Activated CD8-positive, alpha-beta memory T cell treated with anti-CD3 and anti-CD28 coated beads for 4 hours (primary cell): Measurements from ENCODE around the gene FGFR2.

Source experiments
- DNase-seq, 2 donors: peaks; one replicate each; pipeline ENCODE4 v3.0.0-alpha.2; 2020; ENCODE audit warnings: low read depth in 2 of 2

Gene FGFR2

GRCh38 chr10:121553511-121554264 lies 44.6 kb downstream of the FGFR2 start:
- no peak for DNase-seq

GRCh38 chr10:121552746-121553145 lies 45.5 kb downstream of the FGFR2 start:
- DNase-seq, result no peak

DNA sequence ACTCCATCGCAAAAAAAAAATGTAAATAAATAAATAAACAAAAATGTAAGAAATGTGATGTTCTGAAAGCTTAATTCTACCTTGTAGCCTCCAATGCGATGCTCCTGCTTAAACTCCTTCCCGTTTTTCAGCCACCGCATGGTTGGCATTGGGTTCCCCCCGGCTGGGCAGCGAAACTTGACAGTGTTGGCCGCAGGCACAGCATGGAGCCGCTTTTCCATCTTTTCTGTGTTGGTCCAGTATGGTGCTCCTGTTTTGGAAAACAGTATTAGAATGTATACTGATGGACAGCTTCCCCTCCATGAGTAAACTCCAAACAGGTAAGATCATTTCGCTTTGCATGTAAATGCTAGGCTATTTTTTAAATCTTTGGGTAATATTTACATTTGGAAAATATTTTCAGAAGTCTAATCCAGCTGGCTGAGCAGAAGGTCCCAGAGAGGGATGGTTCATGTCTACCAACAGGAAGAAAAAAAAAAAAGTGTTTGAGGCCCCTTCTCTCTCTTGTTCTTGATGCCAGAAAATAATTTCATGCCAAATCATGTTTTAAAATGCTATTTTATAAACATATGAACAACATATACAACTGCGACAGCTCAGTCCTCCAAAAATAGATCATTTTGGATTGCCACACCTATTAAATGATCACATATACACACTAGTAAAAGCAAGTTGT lies 46.9 kb downstream of the FGFR2 start:
- DNase-seq, result no peak

DNA sequence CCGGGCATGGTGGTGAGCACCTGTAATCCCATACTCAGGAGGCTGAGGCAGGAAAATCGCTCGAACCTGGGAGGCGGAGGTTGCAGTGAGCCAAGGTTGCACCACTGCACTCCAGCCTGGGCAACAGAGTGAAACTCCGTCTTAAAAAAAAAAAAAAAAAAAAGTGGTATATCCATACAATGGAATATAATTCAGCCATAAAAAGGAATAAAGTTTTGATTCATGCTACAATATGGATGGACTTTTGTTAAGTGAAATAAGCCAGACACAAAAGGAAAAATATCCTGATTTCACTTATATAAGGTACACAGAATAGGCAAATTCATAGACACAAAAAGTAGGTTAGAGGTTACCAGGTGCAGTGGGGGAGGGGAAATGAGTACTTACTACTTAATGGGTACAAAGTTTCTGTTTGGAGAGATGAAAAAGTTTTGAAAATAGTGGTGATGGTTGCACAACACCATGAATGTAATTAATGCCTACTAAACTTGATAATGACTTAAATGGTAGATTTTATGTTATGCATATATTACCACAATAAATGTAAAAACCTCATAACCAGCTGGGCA lies 53.9 kb downstream of the FGFR2 start:
- DNase-seq, result no peak

DNA sequence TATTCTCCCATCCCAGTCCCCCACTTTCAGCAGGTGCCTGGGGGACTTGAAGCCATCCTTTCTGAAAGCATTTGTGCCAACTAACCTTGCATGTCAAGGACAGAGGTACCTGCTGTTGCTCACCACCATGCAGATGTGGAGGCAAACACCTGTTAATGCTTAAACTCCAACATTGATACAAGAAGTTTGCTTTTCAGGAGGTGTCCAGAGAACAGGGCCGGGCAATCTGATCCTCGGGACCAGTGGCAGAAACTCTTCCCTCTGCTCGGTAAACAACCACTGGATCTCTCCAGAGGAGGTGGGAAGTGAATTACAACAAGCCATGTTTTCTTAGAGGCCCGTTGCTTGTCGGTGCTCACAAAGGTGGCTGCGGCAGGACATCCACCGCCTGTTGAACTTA lies 54.7 kb downstream of the FGFR2 start:
- DNase-seq, result no peak

GRCh38 chr10:121541450-121542120 lies 56.7 kb downstream of the FGFR2 start:
- no peak for DNase-seq

- no peak for DNase-seq
Measured at GRCh38 chr10:121540732-121541395, 57.4 kb downstream of the FGFR2 start.

DNA sequence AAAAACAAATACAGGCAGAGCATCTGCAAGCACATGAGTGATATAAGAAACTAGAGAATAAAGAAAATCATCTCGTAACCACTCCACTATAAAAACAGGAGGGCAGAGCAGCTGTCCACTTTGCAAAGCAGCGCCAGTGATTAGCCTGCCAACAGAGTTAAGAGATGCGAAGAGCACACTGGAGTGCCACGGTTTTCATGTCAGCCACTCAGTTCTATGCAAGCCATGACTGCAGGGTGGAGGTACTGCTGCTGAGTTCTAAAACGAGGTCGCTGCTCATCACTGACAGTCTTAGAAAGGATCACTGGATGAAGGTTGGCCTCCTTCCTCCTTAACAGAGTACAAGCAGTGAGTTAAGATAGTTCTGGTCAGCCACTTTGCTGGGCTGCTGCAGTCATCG lies 58.5 kb downstream of the FGFR2 start:
- DNase-seq, result no peak

DNA sequence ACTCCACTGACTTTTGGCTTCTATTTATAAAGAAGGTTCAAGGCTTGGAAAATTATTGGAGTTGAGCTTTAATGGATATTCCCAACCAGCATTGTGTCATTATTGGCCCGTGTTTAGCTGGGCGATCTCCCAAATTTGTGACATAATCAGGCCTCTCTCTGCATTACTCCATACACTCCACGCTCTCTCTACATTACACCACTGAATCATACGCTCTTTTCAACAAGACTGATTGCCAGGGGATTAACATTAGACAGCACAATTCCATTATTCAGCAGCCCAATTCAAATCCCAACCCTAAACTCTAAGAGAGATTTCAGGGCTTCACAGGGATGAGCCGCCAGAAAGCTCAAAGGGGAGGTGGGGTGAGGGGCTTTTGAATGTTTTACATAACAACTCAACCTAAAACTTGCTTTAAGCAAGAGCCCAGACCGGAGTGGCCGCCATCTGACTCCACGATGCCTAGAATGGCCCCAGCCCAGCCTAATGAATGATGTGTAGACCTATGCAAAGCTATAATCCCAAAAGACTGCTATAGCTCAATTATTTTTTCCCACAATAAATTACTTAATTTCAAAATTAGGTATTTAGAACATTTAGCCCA lies 61.8 kb downstream of the FGFR2 start:
- DNase-seq, result no peak

- DNase-seq, result no peak
Measured at GRCh38 chr10:121535381-121535780, 62.9 kb downstream of the FGFR2 start.

DNA sequence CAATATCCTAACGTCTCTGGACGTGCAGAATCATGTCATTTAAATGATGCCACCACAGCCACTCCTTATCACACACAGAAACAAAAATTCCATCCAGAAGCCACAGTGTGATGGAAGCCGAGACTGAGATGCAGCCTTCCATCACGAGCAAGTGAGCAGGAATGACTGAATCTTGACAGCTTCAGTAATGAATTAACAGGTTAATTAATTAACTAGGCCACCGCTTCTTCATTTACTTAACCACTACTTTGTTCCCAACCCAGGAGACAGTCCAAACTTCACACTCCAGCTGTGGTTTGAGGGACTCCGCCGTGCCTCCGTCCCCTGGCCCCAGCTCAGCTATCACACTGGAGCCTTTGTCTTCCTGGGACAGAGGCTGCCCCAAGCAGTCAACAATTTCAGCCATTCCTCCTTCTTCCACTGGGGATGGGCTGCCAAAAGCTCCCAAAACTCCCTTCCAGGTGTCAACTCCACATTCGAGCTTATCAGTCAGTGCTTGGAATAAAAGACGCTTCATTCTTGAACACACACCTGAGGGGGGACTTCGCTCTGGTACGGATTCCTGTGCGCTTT lies 65.9 kb downstream of the FGFR2 start:
- no peak for DNase-seq

- DNase-seq, result no peak
Measured at GRCh38 chr10:121531830-121532178, 66.4 kb downstream of the FGFR2 start.

GRCh38 chr10:121531076-121531829 lies 67.0 kb downstream of the FGFR2 start:
- DNase-seq, result no peak

DNA sequence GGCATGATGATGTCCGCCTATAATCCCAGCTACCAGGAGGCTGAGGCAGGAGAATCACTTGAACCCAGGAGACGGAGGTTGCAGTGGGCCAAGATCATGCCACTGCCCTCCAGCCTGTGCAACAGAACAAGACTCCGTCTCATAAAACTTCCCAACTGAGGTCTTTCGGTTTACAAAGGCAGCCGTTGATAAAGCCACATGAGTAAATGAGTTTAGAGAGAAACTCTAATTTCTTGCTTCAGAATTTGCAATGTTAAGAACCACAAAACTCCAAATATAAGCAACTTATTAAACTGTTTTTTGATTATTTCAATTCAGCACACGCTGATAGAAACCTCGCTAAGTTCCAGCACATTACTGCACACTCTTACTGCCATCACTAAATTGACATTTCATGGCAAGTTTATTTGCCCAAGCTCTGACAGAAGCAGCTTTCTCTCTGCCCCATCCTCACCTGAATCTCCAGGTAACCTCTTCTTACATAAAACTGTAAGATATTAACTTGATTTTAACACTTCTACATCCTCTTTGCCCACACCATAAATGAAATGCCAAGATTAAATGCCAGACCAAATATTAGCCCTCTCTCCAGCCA lies 67.7 kb downstream of the FGFR2 start:
- DNase-seq, result no peak

GRCh38 chr10:121527690-121528089 lies 70.6 kb downstream of the FGFR2 start:
- DNase-seq, result no peak

GRCh38 chr10:121526801-121527221 lies 71.4 kb downstream of the FGFR2 start:
- DNase-seq, result no peak

GRCh38 chr10:121526135-121526790 lies 72.0 kb downstream of the FGFR2 start:
- DNase-seq, result no peak

DNA sequence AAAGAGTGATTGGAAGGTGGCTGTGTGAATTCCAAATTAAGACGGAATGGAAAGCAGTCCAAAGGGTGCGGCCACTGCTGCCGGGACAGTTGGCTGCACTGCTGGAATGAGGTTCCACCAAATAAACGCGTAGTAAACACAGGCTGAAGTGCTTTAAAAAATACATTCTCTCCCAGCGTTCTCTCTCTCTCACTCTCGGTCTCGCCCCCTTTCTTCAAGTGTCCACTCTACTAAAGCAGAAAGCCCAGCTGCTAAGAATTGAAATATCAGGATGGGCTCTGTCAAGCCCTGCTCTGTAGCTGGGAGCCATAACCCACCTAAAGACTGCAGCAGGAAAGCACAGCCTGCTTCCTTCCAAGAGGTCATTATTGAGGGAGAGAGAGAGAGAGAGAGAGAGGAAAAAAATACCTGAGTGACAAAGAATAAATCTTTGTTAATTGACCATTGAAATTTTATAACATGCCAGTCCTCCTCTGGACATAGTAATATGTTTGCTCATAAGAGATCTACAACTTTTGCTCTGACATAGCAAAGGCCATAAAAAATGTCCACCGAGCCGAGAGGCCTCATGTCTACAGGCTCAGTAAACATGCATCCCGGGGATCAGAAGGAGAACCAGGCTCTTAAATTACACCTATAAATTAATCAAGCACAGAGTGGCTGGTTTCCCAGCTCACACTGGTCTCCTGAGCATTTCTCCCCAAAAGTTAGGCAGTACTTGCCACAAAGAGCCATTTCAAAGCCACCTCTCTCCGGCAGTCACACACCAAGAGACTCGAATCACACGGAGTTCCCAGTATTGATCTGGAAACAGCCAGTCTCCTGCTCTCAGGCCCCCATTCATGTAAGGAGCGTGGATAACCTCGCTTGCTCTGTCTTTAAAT lies 72.8 kb downstream of the FGFR2 start:
- no peak for DNase-seq
